ENCODE measurements around the gene PKNOX1. TPM values are rescaled to one million over a fixed set of nuclear protein-coding genes. Genes with fewer than 3 reads are reported as not detected.
"Not testable (repeated sequence)": the region's sequence is repeated elsewhere in the genome, so short reads cannot be mapped to it uniquely, and the experiment has no call there.

The PKNOX1 gene, protein sequence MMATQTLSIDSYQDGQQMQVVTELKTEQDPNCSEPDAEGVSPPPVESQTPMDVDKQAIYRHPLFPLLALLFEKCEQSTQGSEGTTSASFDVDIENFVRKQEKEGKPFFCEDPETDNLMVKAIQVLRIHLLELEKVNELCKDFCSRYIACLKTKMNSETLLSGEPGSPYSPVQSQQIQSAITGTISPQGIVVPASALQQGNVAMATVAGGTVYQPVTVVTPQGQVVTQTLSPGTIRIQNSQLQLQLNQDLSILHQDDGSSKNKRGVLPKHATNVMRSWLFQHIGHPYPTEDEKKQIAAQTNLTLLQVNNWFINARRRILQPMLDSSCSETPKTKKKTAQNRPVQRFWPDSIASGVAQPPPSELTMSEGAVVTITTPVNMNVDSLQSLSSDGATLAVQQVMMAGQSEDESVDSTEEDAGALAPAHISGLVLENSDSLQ
- 17.1 TPM for polyA plus RNA-seq (2013, experiment 1 of 2; ENCODE audit: insufficient read length)
- polyA plus RNA-seq (2013, experiment 2 of 2; ENCODE audit: insufficient read length) = 18.1 TPM

DNA sequence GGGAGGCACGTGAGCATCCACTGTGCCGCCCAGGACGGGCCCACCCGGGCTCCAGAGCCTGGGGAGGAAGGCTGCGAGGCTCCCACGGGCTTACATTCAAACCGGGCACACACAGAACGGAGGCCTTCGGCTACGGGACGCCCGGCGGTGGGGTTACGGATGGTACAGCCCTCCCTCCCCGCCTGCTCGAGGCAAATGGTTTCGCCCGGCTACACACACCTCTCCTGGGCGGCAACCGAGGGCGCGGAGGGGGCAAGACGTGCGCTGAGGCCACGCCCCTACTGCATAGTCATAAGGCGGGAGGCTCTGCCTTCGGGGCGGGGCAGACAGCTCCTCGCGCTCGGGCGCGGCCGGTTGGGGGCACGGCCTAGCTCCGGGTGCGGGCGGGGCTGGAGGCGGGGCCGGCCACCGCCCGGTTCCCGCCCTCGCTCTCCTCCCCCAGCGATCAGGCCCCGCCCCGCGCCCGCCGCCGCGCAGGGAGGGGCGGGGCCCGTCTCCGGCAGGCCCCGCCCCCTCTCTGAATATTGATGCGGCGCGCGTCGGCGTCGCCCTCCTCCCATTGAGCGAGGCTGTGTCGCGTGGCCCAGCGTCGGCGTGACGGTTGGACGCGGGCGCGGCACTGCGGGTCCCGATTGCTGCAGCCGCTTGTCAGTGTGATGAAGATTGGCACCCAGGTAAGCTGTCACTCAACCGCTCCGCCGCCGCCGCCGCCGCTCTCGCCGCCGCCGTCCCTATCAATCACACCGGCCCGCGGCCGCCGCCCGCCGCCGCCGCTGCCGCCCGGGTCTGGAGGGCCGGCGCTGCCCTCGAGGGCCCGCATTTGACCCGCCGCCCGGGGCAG is at the start of gene PKNOX1:
PKNOX1 (plus strand) TSS at position 572 of the 841 bp plus-strand sequence. CDS start 29,820 bp downstream, outside the sequence.
- DNase-seq = peak; percentile 99

DNA sequence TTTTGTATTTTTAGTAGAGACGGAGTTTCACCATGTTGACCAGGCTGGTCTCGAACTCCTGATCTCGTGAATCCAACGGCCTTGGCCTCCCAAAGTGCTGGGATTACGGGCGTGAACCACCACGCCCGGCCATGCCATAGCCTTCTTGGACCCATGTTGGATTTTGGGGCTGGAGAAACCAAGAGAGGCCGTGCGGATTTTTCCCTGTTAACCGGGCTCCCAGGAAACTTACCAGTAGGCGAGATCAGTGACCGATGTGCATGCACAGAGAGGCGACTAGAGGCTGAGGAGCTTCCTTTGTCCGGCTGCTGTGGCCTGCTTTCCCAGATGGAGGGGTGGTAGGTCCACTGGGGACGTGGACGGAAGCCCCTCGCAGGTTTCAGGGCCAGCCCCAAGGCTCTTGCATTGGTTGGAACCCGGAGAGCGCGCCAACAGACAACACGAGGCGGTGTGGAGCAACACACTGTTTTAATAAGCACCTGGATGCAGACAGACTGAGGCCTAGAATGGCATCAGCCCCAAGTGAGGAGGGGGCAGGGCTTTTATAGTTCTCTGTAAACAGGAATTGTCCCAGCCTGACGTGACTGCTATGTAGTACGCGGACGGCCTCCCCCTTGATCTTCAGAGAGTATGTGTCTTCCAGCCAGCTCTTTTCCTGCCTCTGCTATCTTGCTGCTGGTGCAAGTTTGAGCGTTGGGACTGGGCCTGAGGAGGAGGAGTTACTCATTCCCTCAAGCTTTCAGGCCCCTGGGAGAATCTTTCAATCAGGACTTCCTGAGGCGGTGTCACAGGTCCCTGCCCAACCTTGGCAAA is 49.0 kb upstream of the PKNOX1 start, which contains the start of gene ERVH48-1:
ERVH48-1 (minus strand) TSS at position 517 of the 813 bp plus-strand sequence. CDS start 6,624 bp downstream, outside the sequence.
- DNase-seq = peak; percentile 5

DNA sequence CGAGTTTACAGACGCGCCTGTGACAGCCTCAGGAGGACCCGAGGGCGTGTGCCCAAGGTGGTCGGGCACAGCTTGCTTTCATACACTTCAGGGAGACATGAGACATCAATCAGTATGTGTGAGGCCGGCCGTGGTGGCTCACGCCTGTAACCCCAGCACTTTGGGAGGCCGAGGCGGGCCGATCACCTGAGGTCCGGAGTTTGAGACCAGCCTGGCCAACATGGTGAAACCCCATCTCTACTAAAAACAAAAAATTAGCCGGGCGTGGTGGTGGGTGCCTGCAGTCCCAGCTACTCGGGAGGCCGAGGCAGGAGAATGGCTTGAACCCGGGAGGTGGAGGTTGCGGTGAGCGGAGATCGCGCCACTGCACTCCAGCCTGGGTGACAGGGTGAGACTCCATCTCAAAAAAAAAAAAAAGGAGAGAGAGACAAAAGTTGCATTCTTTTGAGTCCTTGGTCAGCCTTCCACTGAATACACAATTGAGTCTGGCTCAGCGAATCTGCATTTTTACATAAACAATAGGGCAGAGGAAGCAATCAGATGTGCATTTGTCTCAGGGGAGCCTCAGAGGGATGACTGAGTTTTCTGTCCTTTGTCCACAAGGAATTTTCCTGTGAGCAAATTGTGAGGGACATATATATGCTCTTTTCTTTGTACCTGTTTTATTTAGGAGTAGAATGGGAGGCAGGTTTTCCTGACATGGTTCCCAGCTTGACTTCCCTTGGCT is 46.7 kb upstream of the PKNOX1 start:
- not testable (repeated sequence) for DNase-seq

DNA sequence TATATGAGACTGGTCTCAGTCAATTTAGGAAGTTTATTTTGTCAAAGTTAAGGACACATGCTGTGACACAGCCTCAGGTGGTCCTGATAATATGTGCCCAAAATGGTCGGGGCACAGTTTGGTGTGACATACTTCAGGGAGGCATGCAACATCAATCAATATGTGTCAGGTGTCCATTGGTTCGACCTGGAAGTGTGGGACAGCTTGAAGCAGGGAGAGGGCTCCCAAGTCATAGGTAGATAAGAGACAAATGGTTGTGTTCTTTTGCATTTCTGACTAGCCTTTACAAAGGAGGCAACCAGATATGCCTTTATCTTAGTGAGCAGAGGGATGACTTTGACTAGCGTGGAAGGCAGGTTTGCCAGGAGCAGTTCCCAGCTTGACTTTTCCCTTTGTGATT is 44.4 kb upstream of the PKNOX1 start:
- no peak for DNase-seq

DNA sequence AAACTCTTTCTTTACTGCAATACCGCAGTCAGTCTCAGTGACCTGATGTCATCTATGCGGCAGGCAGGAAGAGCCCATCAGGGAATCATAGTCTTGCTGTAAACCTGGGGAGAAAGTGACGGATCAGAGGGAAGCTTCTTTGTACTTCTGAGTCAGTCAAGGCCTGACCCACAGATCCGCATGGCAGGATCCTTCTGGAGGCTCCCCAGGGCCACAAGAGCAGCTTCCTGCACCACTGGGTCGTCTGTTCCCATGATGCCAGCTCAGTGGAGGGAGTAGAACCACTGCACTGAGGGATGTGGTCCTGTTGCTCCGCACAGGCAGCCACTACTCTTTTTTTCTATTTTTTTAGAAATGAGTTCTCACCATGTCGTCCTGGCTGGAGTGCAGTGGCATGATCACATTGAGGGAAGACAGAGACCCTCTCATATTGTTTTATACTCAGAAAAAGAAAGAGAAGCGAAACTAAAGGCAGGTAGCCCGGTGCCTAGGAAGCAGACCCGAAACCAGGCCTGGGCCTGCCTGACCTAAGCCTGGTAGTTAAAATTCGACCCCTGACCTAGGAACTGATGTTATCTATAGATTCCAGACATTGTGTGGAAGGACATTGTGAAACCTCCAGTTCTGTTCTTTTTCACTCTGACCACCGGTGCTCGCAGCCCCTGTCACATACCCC is 42.7 kb upstream of the PKNOX1 start:
- DNase-seq = no peak

DNA sequence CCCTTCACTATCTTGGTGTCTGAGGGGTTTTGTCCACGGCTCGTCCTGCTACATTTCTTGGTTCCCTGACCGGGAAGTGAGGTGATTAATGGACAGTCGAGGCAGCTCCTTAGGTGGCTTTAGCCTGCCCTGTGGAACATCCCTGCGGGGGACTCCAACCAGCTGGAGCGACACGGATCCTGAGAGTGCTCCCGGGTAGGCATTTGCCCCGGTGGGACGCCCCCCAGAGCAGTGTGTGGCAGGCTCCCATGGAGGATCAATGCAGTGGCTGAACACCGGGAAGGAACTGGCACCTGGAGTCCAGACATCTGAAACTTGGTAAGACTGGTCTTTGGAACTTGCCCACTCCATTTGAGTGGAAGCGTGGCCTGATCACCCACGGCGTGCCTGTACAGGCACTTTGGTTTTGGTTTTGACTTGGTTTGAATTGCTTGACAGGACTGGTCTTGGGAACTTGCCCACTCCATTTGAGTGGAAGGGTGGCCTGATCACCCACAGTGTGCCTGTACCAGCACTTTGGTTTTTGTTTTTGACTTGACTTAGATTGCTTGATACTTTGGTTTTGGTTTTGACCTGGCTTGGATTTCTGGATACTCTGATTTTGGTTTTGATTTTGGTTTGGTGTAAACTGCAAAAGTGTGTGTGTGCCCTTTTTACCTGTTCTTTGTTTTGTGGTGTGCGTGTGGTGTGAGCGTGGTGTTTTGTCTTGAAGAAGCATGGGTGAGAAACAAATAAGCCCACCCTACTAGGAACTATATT is 41.8 kb upstream of the PKNOX1 start:
- not testable (repeated sequence) for DNase-seq

DNA sequence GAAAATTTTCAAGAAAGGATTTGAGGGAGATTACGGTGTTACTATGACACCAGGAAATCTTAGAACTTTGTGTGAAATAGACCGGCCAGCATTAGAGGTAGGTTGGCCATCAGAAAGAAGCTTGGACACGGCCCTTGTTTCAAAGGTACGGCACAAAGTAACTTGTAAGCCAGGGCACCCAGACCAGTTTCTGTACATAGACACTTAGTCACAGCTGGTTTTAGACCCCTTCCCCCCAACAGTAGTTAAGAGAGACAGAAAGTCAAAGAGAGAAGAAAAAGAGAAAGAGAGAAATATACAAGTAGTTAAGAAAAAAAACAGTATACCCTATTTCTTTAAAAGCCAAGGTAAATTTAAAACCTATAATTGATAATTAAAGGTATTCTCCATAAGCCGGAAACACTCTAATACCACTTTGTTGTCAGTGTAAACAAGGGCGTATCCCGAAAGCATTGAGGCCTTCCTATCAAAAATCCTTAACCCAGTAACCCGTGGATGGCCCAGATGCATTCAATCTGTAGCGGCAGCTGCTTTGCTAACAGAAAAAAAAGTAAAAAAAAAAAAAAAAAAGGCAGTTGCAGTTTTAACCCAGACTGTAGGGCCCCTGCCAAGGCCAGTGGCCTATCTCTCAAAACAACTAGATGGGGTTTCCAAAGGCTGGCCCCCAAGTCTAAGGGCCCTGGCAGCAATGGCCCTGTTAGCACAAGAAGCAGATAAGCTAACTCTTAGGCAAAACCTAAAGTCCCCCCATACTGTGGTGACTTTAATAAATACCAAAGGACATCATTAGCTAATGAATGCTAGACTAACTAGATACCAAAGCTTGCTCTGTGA is 41.0 kb upstream of the PKNOX1 start:
- not testable (repeated sequence) for DNase-seq

DNA sequence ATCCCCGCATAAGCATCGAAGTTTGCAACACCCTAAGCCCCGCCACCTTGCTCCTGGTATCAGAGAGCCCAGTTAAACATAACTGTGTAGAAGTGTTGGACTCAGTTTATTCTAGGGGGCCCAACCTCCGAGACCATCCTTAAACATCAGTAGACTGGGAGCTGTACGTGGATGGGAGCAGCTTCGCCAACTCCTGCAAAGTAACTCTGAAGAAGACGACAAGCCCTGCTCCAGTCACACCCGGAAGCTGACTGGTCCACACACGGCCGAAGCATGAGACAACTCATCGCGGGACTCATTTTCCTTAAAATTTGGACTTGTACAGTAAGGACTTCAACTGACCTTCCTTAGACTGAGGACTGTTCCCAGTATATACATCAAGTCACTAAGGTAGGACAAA is 40.4 kb upstream of the PKNOX1 start:
- DNase-seq = not testable (repeated sequence)

DNA sequence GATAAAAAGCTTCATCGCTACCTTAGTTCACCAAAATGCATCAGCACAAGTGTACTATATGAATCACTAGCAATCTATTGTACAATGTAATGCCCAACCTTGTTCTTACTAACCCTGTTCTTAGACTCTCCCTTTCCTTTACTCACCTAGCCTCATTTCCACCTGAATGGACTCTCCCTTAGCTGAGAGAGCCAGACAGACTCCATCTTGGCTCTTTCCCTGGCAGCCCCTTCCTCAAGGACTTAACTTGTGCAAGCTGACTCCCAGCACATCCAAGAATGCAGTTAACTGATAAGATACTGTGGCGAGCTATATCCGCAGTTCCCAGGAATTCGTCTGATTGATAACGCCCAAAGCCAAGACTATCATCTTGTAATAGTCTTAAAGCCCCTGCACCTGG is 38.0 kb upstream of the PKNOX1 start:
- DNase-seq = not testable (repeated sequence)

DNA sequence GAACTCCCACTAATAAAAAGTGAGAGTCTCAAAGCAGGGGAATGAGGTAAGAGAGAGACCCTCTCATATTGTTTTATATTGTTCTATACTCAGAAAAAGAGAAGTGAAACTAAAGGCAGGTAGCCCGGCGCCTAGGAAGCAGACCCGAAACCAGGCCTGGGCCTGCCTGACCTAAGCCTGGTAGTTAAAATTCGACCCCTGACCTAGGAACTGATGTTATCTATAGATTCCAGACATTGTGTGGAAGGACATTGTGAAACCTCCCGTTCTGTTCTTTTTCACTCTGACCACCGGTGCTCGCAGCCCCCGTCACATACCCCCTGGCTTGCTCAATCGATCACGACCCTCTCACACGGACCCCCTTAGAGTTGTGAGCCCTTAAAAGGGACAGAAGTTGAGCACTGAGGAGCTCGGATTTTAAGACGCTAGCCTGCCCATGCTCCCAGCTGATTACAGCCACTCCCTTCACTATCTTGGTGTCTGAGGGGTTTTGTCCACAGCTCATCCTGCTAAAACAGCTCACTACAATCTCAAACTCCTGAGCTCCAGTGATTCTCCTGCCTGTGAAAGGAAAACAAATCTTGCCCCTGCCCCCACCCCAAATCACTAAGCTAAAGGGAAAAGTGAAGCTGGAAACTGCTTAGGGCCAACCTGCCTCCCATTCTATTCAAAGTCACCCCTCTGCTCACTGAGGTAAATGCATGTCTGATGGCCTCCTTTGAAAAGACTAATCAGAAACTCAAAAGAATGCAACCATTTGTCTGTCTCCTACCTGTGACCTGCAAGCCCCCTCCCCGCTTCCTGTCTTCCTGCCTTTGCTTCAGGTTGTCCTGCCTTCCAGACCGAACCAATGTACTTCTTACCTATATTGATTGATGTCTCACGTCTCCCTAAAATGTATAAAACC is 37.1 kb upstream of the PKNOX1 start:
- DNase-seq = not testable (repeated sequence)

DNA sequence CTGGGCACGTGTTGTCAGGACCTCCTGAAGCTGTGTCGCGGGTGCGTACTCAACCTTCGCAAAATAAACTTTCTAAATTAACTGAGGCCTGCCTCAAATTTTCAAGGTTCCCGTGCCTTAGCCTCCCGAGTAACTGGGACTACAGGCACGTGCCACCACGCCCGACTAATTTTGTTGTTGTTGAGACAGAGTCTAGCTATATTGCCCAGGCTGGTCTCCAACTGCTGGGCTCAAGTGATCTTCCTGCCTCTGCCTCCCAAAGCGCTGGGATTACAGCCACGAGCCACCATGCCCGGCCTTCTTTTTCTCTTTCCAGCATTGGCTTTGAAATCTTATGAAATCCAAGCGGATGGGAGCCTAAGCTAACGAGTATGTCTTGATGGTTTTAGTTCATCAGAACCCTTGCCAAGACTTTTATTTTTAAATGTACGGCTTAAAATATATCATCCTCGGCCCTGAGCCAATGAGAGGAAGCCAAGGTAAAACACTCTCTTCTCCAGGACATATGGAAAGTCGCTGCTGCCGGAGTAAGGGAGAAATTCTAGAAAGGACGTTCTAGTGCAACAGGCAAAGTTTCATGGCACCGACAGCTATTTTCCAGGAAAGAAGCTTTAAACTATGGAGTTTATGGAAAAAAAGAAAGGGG is 36.3 kb upstream of the PKNOX1 start:
- peak; percentile 48 for DNase-seq

DNA sequence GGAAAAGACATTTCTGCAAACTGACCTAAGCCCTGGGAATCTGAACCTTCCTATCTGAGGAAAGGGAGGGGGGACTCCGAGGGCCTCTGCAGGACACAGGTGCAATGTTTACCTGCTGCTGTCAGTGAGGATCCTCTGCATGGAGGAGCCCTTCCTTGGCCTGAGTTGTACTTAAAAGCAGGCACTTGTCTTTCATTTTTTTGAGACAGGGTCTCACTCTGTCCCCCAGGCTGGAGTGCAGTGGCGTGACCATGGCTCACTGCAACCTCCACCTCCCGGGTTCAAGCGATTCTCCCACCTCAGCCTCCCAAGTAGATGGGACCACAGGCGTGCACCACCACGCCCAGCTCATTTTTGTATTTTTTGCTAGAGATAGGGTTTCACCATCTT is 35.8 kb upstream of the PKNOX1 start:
- DNase-seq = not testable (repeated sequence)

DNA sequence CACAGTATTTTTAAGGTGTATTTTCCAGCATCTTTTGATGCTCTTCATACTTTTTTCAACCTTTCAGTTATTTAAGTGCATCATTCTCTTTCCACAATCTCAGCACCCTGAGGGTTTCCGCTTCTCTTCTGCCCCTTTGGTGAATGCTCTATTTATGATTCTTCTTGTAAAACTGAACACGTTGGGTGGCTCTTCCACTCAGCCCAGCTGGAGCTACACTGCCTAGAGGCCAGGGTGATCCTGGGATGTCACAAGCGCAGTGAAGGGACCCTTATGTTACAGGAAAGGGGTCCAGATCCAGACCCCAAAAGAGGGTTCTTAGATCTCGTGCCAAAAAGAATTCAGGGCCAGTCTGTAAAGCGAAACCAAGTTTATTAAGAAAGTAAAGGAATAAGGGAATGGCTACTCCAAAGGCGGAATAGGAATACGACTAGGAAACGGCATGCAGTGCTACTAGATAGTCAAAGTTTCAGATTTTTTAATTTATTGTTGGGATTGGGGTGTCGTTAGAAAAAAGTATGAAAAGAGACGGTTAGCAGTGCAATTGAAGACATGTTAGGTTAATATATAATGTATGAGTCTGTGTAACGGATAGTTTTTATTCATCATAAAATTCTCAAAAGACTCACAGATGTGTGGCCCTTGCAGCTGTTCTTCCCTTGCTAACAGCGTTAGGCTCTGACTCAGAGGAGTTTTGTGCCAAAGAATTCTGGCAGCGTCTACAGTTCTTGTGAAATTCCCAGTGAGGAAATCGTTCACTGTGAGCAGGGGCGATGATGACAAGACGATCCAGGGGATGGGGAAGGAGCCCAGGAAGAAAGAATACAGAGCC is 34.6 kb upstream of the PKNOX1 start:
- DNase-seq = peak; percentile 98

DNA sequence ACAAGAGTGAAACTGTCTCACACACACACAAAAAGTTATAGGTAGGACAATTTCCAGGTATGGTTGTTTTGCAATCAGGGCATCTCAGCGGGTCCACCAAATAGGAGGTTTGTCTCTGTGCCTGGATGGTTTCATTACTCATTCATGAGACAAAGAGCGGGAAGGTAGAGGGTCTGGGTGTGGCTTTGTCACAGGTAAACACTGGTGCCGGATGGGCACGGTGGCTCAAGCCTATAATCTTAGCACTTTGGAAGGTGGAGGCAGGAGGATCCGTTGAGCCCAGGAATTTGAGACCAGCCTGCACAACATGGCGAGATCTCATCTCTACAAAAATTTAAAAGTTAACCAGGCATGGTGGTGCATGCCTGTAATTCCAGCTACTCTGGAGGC is 32.7 kb upstream of the PKNOX1 start:
- no peak for DNase-seq

DNA sequence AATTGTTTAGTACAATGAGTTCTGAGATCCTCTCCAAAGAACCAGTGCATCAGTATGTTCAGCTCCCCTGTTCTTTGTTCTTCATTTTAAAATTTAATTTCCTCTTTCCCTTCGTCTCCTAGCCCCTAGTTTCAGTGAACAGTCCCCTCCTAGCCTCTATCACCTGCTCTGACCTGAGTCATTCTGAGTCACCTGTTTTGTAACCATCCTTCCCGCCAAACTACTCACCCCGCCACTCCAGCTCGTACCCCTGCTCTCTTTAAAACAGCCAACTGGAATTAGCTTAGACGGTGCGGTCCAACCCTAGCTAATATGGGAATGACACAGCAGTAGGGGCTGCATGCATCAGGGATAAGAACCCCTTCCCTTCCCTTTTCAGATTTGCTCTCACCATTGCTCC is 32.1 kb upstream of the PKNOX1 start:
- DNase-seq = no peak

DNA sequence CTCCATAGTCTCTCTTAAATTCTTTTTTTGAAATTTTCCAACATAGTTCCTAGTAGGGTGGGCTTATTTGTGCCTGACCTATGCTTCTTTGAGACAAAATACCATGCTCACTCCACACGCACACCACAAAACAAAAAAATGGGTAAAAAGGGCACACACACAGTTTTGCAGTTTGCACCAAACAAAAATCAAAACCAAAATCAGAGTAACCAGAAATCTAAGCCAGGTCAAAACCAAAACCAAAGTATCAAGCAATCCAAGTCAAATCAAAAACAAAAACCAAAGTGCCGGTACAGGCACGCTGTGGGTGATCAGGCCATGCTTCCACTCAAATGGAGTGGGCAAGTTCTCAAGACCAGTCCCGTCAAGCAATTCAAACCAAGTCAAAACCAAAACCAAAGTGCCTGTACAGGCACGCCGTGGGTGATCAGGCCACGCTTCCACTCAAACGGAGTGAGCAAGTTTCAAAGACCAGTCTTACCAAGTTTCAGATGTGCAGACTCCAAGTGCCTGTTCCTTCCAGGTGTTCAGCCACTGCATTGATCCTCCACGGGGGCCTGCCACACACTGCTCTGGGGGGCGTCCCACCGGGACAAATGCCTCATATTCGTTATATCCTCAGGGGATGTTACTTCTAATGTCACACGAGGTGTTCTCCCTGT is 25.1 kb upstream of the PKNOX1 start:
- not testable (repeated sequence) for DNase-seq
